Measurements from ENCODE around the gene SRGAP3. TPM values are rescaled to one million over a fixed set of nuclear protein-coding genes. Genes with fewer than 3 reads are reported as not detected.

Gene SRGAP3
- total RNA-seq, 4 donors from 2014 or later, result 6.7 to 24.8 (median 19.7) TPM

DNA sequence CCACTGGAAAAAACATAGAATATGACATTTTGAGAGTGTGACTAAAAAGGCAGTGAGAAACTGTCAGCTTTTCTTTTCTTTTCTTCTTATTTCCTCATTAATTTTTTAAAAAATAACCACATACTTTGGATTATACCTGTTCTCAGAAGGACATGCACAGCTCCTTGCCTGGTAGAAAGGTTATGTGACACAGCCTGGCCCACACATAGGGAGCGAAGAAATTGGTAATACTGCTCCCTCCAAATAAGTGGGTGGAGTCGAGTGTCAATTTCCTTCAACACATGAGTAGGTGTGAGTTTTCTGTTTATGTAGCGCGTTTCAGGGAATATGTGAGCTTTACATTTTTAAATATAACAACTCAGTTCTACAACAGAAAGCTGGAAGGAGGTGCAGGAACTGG, 257.2 kb downstream of the SRGAP3 start:
- no peaks in the 10 kb centered on the region for H3K9me3 ChIP-seq
- H3K4me3 ChIP-seq, result no peak overlapping the region
- DNase-seq, result no peak
- H3K27me3 ChIP-seq, result no peaks in the 10 kb centered on the region
- no peaks in the 10 kb centered on the region for H3K4me1 ChIP-seq
- H3K27ac ChIP-seq, result no peak overlapping the region
- no peaks in the 10 kb centered on the region for H3K36me3 ChIP-seq
- TF ChIP-seq, protein P1, sequence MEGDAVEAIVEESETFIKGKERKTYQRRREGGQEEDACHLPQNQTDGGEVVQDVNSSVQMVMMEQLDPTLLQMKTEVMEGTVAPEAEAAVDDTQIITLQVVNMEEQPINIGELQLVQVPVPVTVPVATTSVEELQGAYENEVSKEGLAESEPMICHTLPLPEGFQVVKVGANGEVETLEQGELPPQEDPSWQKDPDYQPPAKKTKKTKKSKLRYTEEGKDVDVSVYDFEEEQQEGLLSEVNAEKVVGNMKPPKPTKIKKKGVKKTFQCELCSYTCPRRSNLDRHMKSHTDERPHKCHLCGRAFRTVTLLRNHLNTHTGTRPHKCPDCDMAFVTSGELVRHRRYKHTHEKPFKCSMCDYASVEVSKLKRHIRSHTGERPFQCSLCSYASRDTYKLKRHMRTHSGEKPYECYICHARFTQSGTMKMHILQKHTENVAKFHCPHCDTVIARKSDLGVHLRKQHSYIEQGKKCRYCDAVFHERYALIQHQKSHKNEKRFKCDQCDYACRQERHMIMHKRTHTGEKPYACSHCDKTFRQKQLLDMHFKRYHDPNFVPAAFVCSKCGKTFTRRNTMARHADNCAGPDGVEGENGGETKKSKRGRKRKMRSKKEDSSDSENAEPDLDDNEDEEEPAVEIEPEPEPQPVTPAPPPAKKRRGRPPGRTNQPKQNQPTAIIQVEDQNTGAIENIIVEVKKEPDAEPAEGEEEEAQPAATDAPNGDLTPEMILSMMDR (IDR thresholded peaks at IDR 0.05), result no peak

DNA sequence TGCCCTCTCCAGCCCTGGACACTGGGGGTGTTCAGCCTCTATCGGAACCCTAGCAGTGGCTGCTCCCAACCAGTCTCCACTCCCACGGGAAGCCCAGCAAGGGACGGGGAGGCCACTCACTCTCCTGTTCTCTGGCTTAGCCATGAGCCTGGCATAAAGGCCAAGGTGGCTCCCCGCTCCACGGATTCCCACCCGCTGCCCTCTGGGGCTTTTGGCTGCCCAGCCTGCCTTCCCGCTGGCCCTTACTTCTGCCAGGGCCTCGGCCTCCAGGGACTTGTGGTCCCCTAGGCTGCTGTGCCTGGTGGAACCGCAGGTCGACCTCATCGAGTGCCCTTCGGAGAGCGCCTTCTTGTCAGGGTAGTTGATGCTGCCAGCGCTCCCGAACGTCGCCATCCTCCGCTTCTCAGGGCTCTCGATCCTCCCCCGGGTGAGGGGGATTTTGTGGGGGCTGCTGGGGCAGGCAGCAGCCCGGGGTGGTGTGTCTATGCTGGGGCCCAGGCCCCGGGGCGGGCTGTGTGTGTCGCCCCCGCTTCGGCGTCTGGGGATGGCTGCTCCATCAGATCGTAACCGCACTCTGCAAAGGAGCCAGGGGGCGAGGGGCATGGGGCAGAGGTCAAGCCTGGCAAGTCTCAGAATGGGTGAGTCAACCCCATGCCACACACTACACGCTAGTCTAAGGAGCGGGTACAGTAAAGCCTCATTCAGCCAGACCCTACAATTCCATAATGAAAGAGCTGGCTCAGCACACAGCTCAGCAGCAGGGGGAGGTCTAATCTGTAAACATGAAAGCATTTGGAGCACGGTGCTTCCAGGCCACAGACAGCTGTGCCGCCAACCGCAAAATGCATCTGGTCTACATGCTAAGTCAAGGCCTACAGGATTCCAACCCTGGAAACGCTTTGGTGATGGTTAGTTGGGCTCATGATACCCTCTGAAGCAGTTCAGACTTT, 258.9 kb downstream of the SRGAP3 start:
- TF ChIP-seq, protein P1 (IDR thresholded peaks at IDR 0.05), result no peak
- TF ChIP-seq POLR2A (IDR thresholded peaks at IDR 0.05), result no peak
- no peak overlapping the region for H3K27ac ChIP-seq
- H3K9me3 ChIP-seq, result no peaks in the 10 kb centered on the region
- H3K36me3 ChIP-seq, result no peaks in the 10 kb centered on the region
- H3K27me3 ChIP-seq, result no peaks in the 10 kb centered on the region
- DNase-seq, result no peak
- no peaks in the 10 kb centered on the region for H3K4me1 ChIP-seq
- H3K4me3 ChIP-seq, result no peak overlapping the region

DNA sequence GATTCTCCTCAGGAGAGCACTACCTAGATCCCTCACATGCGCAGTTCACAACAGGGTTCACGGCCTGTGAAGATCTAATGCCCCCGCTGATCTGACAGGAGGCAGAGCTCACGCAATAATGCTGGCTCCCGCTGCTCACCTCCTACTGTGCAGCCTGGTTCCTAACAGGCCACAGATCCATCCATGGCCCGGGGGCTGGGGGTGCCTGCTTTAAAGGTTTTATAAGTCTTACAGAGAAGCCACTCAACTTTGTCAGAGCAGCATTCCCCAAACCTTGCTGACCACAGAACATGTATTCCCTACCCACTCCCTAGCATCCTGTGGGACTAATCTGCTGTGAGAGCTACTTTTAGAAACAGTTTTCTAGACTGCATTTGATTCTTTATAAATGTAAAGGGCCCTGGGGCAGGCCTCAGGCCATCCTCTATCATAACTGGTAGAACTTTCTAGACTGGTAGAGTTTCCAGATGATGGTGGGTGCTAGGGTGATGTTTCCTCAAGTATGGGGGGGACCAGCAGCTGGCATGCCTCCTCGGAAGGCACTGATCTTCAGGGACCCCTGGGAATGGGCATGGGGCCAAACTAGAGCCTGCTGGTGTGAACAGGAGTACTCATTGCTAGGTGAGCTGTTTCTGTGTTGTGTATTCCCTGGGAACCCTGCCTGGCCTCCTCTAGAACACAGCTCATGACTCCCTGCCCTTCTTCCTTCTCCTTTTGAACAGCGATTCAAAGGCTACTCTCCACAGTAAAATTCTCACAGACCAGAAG, 260.5 kb downstream of the SRGAP3 start:
- H3K9me3 ChIP-seq, result no peaks in the 10 kb centered on the region
- no peaks in the 10 kb centered on the region for H3K4me1 ChIP-seq
- no peak overlapping the region for H3K4me3 ChIP-seq
- TF ChIP-seq, protein P1 (IDR thresholded peaks at IDR 0.05), result no peak
- TF ChIP-seq POLR2A (IDR thresholded peaks at IDR 0.05), result no peak
- H3K27ac ChIP-seq, result no peak overlapping the region
- DNase-seq, result no peak
- H3K36me3 ChIP-seq, result no peaks in the 10 kb centered on the region
- H3K27me3 ChIP-seq, result no peaks in the 10 kb centered on the region

DNA sequence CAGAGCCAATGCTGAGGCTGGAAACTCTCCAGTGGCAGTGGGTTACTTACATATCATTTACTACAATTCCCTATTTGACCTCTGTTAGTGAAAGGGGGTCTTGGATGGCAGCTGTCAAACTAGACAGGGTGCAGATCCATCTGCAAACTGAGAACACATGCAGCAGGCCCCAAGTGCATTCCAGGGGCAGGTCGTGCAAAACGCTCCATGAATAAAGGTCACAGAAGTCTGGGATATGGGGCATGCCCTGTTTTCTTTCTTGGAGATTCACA, 261.1 kb downstream of the SRGAP3 start:
- Histone ChIP-seq H3K27ac (no peak overlapping the region), H3K9me3 (no peaks in the 10 kb centered on the region), H3K27me3 (no peaks in the 10 kb centered on the region), H3K4me1 (peaks cover 0 to under 1% (median 0%) of the 10 kb centered on the region in 4 donors), H3K4me3 (no peak overlapping the region), H3K36me3 (no peaks in the 10 kb centered on the region)
- no peak for DNase-seq
- TF ChIP-seq, protein P1 (IDR thresholded peaks at IDR 0.05), result no peak
- TF ChIP-seq POLR2A (IDR thresholded peaks at IDR 0.05), result no peak

DNA sequence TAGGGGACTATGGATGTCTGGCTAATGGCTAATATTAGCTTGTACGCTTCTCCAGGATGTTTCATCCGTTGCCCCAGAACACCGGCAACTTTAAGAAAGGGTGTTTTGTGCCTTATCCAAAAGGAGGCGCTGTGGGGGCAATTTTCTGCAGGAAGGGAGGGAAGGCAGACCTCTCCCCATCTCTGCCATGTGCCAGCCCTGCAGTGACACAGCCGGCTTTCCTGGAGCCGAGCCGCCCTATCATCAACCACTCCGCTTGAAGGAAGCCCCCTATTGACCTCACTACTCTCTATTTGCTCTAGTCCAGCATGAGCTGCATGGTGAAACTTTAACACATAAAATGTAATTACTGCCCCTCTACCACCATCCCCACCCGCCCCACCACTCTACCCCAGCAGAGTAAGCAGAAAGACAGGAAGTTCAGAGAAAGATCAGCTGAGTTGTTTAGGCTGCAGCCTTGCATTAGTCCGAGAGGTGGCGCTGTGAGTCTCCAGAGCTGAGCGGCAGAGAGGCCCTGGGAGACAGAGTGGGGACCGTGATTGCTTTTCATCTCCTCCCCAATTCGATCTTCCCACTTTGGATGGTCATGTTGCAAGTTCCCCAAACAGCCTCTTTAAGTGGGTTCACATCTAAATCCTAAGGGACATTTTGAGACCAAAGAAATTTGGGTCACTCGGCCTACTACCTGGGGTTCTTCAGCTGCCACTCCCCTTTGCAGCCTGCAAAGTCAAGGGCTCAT, 261.6 kb downstream of the SRGAP3 start:
- Histone ChIP-seq H3K4me3 (no peak overlapping the region), H3K36me3 (no peaks in the 10 kb centered on the region), H3K4me1 (peaks cover 0 to 6% (median 0%) of the 10 kb centered on the region in 4 donors), H3K27me3 (no peaks in the 10 kb centered on the region), H3K27ac (no peak overlapping the region), H3K9me3 (no peaks in the 10 kb centered on the region)
- TF ChIP-seq, protein P1 (IDR thresholded peaks at IDR 0.05), result peak; percentile 23 to 68 (median 54)
- no peak for TF ChIP-seq POLR2A (IDR thresholded peaks at IDR 0.05)
- peak; percentile 29 to 73 (median 63) for DNase-seq
